ENCODE results near the gene CACNA2D1.
"Not testable (repeated sequence)": the region's sequence is repeated elsewhere in the genome, so short reads cannot be mapped to it uniquely, and the experiment has no call there.

CACNA2D1 gene

GRCh38 chr7:82433507-82433906 lies 10.1 kb downstream of the CACNA2D1 start:
- no peak for DNase-seq

- DNase-seq: not testable (repeated sequence)
Observed at GRCh38 chr7:82432743-82433142, 10.8 kb downstream of the CACNA2D1 start.

GRCh38 chr7:82430500-82431465 lies 12.8 kb downstream of the CACNA2D1 start:
- no peak for DNase-seq

- no peak for DNase-seq
Observed at GRCh38 chr7:82429408-82429807, 14.2 kb downstream of the CACNA2D1 start.

- no peak for DNase-seq
Observed at GRCh38 chr7:82428186-82428961, 15.2 kb downstream of the CACNA2D1 start.

GRCh38 chr7:82423446-82423845 lies 20.1 kb downstream of the CACNA2D1 start:
- no peak for DNase-seq

GRCh38 chr7:82419200-82419599 lies 24.4 kb downstream of the CACNA2D1 start:
- DNase-seq: no peak

GRCh38 chr7:82417898-82418297 lies 25.7 kb downstream of the CACNA2D1 start:
- no peak for DNase-seq

- DNase-seq: no peak
Observed at GRCh38 chr7:82416402-82416801, 27.2 kb downstream of the CACNA2D1 start.

- no peak for DNase-seq
Observed at GRCh38 chr7:82414389-82414788, 29.2 kb downstream of the CACNA2D1 start.

GRCh38 chr7:82413237-82413636 lies 30.3 kb downstream of the CACNA2D1 start:
- DNase-seq: no peak

GRCh38 chr7:82411732-82412131 lies 31.8 kb downstream of the CACNA2D1 start:
- DNase-seq: no peak

- DNase-seq: no peak
Observed at GRCh38 chr7:82410461-82410860, 33.1 kb downstream of the CACNA2D1 start.

GRCh38 chr7:82406937-82407336 lies 36.6 kb downstream of the CACNA2D1 start:
- no peak for DNase-seq

GRCh38 chr7:82405301-82405700 lies 38.3 kb downstream of the CACNA2D1 start:
- no peak for DNase-seq

- DNase-seq: no peak
Observed at GRCh38 chr7:82404652-82405051, 38.9 kb downstream of the CACNA2D1 start.

GRCh38 chr7:82404094-82404493 lies 39.5 kb downstream of the CACNA2D1 start:
- no peak for DNase-seq

GRCh38 chr7:82397879-82398524 lies 45.6 kb downstream of the CACNA2D1 start:
- DNase-seq: no peak

- no peak for DNase-seq
Observed at GRCh38 chr7:82396343-82396742, 47.2 kb downstream of the CACNA2D1 start.

GRCh38 chr7:82395147-82395546 lies 48.4 kb downstream of the CACNA2D1 start:
- DNase-seq: no peak

- no peak for DNase-seq
Observed at GRCh38 chr7:82393840-82394220, 49.7 kb downstream of the CACNA2D1 start.

GRCh38 chr7:82393076-82393839 lies 50.3 kb downstream of the CACNA2D1 start:
- no peak for DNase-seq

GRCh38 chr7:82390936-82391335 lies 52.6 kb downstream of the CACNA2D1 start:
- DNase-seq: no peak
